PC-3 (cell line): ENCODE measurements around the gene TRAPPC4.

ENCODE experiments used
- EZH2 ChIP-seq: fragments of 300-600 bp; sonication (generic); IDR thresholded peaks from one replicate; pipeline ENCODE4 v1.6.1; 2017; ENCODE audit warnings: antibody characterized with exemption, mild to moderate bottlenecking, low read length; ENCODE audit not compliant: unreplicated experiment
- TF ChIP-seq, protein P1 (sequence below): fragments of 300-600 bp; sonication (generic); conservative IDR thresholded peaks from 2 replicates; pipeline ENCODE4 v1.5.1; 2017; ENCODE audit warnings: antibody characterized with exemption, low read depth, mild to moderate bottlenecking, low read length

DNA sequence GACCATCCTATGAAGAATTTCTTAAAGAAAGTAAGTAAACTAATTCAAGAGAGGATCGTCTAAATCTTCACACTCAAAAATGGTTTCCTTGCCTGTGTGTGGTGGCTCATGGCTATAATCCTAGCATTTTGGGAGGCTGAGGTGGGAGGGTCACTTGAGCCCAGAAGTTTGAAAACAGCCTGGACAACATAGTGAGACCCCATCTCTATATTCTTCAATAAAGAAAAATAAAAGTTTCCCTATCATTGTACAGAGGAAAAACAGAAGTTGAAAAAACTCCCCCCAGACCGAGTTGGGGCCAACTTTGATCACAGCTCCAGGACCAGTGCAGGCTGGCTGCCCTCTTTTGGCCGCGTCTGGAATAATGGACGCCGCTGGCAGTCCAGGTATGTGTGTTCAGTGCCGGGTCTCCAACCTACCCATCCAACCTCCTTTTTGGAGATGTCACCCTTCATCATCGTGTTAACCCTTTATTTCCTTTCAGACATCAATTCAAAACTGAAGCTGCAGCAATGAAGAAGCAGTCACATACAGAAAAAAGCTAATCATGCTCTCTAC, 3.4 kb upstream of the TRAPPC4 start:
- TF ChIP-seq, protein P1, sequence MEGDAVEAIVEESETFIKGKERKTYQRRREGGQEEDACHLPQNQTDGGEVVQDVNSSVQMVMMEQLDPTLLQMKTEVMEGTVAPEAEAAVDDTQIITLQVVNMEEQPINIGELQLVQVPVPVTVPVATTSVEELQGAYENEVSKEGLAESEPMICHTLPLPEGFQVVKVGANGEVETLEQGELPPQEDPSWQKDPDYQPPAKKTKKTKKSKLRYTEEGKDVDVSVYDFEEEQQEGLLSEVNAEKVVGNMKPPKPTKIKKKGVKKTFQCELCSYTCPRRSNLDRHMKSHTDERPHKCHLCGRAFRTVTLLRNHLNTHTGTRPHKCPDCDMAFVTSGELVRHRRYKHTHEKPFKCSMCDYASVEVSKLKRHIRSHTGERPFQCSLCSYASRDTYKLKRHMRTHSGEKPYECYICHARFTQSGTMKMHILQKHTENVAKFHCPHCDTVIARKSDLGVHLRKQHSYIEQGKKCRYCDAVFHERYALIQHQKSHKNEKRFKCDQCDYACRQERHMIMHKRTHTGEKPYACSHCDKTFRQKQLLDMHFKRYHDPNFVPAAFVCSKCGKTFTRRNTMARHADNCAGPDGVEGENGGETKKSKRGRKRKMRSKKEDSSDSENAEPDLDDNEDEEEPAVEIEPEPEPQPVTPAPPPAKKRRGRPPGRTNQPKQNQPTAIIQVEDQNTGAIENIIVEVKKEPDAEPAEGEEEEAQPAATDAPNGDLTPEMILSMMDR = peak; percentile 52
- TF ChIP-seq EZH2 = no peak
